Osteoblast (primary cell): Measurements from ENCODE around the gene PATJ. TPM values are rescaled to one million over a fixed set of nuclear protein-coding genes. Genes with fewer than 3 reads are reported as not detected.

Experiments used
- DNase-seq: peaks from one replicate; pipeline ENCODE4 v3.0.0; 2011; ENCODE audit warnings: low spot score, mixed read lengths; ENCODE audit not compliant: insufficient read length; ENCODE audit errors: missing footprints
- H2AFZ ChIP-seq: 2 replicates; pipeline ENCODE4 v1.6.0; 2011; ENCODE audit warnings: mild to moderate bottlenecking, low read length
- H3K27ac ChIP-seq: 2 replicates; pipeline ENCODE4 v1.5.1; 2011; ENCODE audit warnings: mild to moderate bottlenecking, low read depth, low read length, moderate library complexity
- H3K27me3 ChIP-seq: 2 replicates; pipeline ENCODE4 v1.6.0; 2012; ENCODE audit warnings: mild to moderate bottlenecking, control low read depth, inconsistent platforms, low read length, moderate library complexity; ENCODE audit not compliant: insufficient read depth
- H3K36me3 ChIP-seq: 2 replicates; pipeline ENCODE4 v1.5.1; 2011; ENCODE audit warnings: mild to moderate bottlenecking, low read length, control low read depth, moderate library complexity; ENCODE audit not compliant: insufficient read depth
- H3K4me1 ChIP-seq: 2 replicates; pipeline ENCODE4 v1.5.1; 2011; ENCODE audit warnings: mild to moderate bottlenecking, low read length, control low read depth, moderate library complexity; ENCODE audit not compliant: insufficient read depth
- H3K4me2 ChIP-seq: 2 replicates; pipeline ENCODE4 v1.6.0; 2011; ENCODE audit warnings: mild to moderate bottlenecking, low read length; ENCODE audit not compliant: insufficient read depth
- H3K4me3 ChIP-seq: fragments of 200-600 bp; sonication (generic); 3 replicates; pipeline ENCODE4 v1.5.1; 2012; ENCODE audit warnings: mild to moderate bottlenecking, low read length, inconsistent platforms; ENCODE audit not compliant: insufficient read depth
- H3K79me2 ChIP-seq: 2 replicates; pipeline ENCODE4 v1.6.0; 2012; ENCODE audit warnings: mild to moderate bottlenecking, low read length, control low read depth, inconsistent platforms; ENCODE audit not compliant: insufficient read depth
- H3K9me3 ChIP-seq: 2 replicates; pipeline ENCODE4 v1.5.1; 2011; ENCODE audit warnings: low read depth, low read length, control low read depth
- H4K20me1 ChIP-seq: 2 replicates; pipeline ENCODE4 v1.6.0; 2012; ENCODE audit warnings: mild to moderate bottlenecking, low read length, control low read depth; ENCODE audit not compliant: insufficient read depth
- CTCF ChIP-seq: IDR thresholded peaks from 2 replicates; pipeline ENCODE4 v1.5.1; 2011; ENCODE audit warnings: mild to moderate bottlenecking, low read depth, low read length, moderate library complexity; ENCODE audit errors: extremely low read depth
- total RNA-seq: library from RNA; depleted of rRNA; stranded (reverse); fragments of >200 nt; gene quantifications from 2 replicates; pipeline ENCODE4 v1.2.3, GENCODE V29; 2012

Gene PATJ
- total RNA-seq, 1 donor: 10.1 TPM

- H3K4me2 ChIP-seq: no peak overlapping the region
- no peaks in the 10 kb centered on the region for H3K4me1 ChIP-seq
- no peaks in the 10 kb centered on the region for H3K79me2 ChIP-seq
- H3K27ac ChIP-seq: no peak overlapping the region
- no peaks in the 10 kb centered on the region for H4K20me1 ChIP-seq
- no peak for DNase-seq
- no peaks in the 10 kb centered on the region for H3K9me3 ChIP-seq
- H3K27me3 ChIP-seq: no peaks in the 10 kb centered on the region
- no peak overlapping the region for H2AFZ ChIP-seq
- TF ChIP-seq CTCF: no peak
- no peak overlapping the region for H3K4me3 ChIP-seq
- H3K36me3 ChIP-seq: no peaks in the 10 kb centered on the region
These were observed 368.8 kb downstream of the PATJ start for GRCh38 chr1:62111084-62111483.

- H2AFZ ChIP-seq: no peak overlapping the region
- H3K4me1 ChIP-seq: no peaks in the 10 kb centered on the region
- no peak for TF ChIP-seq CTCF
- H3K4me3 ChIP-seq: no peak overlapping the region
- no peaks in the 10 kb centered on the region for H3K27me3 ChIP-seq
- DNase-seq: no peak
- no peak overlapping the region for H3K4me2 ChIP-seq
- H3K27ac ChIP-seq: no peak overlapping the region
- H3K36me3 ChIP-seq: no peaks in the 10 kb centered on the region
- no peaks in the 10 kb centered on the region for H3K9me3 ChIP-seq
- H3K79me2 ChIP-seq: no peaks in the 10 kb centered on the region
- H4K20me1 ChIP-seq: no peaks in the 10 kb centered on the region
These were observed 371.2 kb downstream of the PATJ start for GRCh38 chr1:62113507-62113906.

- no peak for TF ChIP-seq CTCF
- H3K9me3 ChIP-seq: no peaks in the 10 kb centered on the region
- no peak overlapping the region for H3K4me3 ChIP-seq
- no peaks in the 10 kb centered on the region for H3K27me3 ChIP-seq
- DNase-seq: no peak
- no peaks in the 10 kb centered on the region for H4K20me1 ChIP-seq
- H2AFZ ChIP-seq: no peak overlapping the region
- no peak overlapping the region for H3K4me2 ChIP-seq
- no peaks in the 10 kb centered on the region for H3K4me1 ChIP-seq
- H3K36me3 ChIP-seq: no peaks in the 10 kb centered on the region
- H3K27ac ChIP-seq: no peak overlapping the region
- H3K79me2 ChIP-seq: no peaks in the 10 kb centered on the region
These were observed 374.9 kb downstream of the PATJ start for GRCh38 chr1:62117018-62117750.

DNA sequence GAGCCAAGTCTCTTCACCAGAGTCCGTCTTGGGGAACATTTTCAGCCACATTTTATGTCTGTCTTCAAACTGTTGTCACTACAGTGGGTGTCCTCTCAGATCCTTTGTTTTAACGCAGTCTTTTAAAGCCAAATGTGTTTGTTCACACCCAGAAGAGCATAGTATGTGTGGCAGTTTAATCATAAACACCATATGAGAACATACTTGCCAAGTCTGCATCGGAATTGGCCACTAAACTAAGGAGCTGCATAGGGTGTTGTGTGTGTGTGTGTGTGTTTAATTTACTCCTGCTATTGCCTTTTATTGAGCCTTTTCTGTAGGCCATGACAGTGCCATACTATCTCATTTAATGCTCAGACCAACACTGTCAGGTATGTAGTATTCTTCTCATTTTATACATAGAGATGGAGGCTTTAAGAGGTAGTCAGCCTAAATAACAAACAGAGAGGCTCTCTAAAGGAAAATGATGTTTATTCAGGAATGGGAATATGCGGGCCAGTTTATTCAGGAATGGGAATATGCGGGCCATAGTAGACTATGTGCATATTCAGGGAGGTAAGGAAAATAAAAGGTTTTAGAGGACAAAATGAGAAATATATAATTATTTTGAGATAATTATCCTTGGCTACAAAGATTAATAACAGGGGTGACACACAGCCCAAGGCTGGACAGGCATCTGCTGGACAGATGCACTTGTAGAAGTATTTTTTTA, 384.5 kb downstream of the PATJ start:
- H3K4me2 ChIP-seq: no peak overlapping the region
- no peak for TF ChIP-seq CTCF
- H4K20me1 ChIP-seq: no peaks in the 10 kb centered on the region
- H3K4me3 ChIP-seq: no peak overlapping the region
- no peaks in the 10 kb centered on the region for H3K9me3 ChIP-seq
- H2AFZ ChIP-seq: no peak overlapping the region
- peaks cover 2% of the 10 kb centered on the region for H3K4me1 ChIP-seq
- DNase-seq: no peak
- H3K27ac ChIP-seq: no peak overlapping the region
- H3K27me3 ChIP-seq: no peaks in the 10 kb centered on the region
- H3K36me3 ChIP-seq: no peaks in the 10 kb centered on the region
- H3K79me2 ChIP-seq: no peaks in the 10 kb centered on the region
